DMS 273 (cell line): ENCODE measurements around the gene CAP1.
A peak's percentile ranks its signal among the peaks of the same experiment; 100 is the strongest.

Experiments
- DNase-seq: peaks from one replicate; lab custom pipeline; 2025; ENCODE audit not compliant: unreplicated experiment; lab: John Stamatoyannopoulos, UW

Gene CAP1

DNA sequence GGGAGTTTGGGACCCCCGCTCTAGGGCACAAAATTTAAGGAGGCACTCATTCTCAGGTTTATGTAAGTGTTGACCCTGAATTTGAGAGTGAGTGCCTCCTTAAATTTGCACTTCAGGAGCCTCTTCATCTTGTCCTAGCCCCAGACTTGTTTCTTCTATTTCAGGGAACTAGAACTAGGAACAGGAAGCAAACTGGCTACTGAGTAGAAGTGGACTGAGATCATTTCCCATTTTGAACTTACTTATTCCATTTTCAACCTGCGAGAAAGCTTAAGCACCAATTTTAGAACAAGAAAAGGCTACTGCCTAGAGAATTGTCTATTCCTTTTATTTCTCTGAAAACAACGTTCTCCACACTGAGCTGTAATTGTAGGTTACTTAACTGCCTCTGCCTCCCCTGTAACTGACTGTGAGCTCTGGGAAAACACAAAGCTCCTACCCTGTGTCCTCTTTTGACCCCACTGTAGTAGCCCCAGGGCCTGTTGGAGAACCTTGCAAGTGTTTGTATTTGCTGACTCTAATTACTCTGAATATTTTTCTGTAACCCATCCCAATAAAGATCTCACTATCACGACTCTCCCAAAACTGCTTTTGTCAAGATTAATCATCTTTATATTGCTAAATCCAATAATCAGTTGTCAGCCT, 54.1 kb downstream of the CAP1 start:
- no peak for DNase-seq

DNA sequence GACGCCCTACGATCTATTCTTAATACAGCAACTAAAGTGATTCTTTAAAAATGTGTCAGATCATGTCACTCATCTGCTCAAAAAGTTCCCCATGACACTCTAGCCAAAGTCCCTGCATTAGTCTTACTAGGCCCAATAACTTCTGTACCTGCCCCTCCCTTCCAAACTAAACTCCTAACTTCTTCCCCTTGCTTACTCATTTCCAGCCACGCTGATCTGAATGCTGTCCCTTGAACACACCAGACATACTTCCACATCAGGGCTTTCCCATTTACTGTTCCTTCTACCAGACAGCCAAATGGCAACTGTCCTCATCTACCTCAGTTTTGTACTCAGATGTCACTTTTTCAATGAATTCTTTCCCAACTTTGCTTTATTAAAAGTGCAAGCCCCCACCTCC, 55.3 kb downstream of the CAP1 start:
- DNase-seq: no peak

DNA sequence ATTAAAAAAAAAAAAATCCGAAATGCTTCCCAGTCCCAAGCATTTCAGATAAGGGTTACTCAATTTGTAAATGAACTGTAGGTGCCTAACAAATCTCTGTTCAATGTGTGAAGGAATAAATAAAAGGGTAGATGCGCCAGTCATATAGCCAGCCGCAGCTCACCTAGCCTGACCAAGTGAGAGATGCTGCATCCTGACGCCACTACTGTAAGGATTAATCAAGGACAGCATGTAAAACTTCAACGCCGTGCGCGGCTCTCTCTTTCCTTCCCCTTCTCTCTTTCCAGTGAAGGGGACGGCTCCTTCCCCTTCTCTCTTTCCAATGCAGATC, 56.1 kb downstream of the CAP1 start:
- no peak for DNase-seq

DNA sequence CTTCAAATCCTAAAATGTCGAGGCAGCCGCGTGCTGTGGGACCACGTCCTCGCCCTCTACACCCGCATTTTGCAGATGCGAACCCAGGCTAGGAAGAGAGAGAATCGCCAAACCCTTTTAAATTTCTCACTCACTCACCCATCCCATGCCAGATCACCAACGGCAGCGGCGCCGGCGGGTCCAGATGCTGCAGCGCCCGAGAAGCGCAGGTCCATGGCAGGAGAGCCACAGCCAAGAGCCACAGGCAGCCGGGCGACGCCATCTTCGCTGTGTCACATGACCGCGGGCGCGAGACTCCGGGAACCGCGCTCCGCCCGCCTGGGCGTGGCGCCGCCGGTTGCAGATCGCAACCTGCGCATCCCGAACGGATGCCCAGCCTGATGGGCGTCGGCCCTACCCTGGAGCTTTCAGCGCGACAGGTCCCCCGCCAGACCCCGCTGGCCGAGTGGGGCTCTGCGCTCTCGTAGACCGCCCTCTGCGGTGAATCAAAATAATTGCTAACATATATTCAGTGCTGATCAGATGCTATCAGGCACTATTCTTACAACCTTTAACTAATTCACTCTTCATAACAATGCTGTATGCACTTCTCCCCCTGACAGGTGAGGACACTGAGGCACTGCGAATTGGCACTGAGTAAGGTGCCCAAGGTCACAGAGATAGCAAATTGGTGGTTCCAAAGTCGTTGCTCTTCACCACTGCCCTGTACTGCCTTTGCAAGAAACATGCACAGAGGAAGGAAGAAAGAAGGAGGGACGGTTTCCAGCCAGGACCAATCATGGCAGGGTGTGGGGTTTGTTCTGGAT, 56.7 kb downstream of the CAP1 start, which contains the start of gene PPT1:
Gene PPT1, minus strand, starts transcription at position 276 of the 806 bp plus-strand sequence. Its CDS starts 14 bp downstream, at position 262.
- peak; percentile 100 for DNase-seq

DNA sequence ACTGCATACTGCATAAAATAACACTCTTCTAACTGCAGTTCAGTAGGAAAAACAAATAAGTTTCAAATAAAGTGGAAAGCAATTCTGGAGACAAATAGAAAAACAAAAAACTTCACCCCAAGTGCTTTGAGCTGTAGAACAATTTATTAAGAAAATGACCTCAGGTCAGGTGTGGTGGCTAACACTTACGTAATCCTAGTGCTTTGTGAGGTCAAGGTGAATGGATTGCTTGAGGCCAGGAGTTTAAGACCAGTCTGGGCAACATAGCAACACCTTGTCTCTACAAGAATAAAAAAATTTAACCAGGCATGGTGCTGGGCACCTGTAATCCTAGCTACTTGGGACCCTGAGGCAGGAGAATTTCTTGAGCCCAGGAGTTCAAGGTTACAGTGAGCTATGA, 61.5 kb downstream of the CAP1 start:
- no peak for DNase-seq

- DNase-seq: no peak
These were observed 62.4 kb downstream of the CAP1 start for GRCh38 chr1:40102896-40103295.

DNA sequence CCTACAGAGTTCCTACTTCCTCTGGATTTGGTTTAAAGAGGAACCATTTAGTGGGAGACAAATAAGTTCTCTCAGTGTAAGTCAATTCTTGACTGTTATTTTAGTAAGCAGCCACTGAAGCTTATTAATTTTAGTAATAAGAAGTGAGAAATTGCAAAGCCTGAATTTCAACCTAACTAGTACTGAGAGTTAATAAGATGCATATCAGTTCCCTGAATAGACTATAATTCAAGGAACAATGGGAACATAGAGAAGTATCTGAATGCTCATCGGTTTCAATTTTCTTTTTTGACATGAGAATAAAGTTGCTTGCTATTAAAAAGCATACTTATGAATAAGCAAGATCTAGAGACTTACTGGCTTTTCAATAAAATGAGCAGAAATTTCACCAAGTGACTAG, 64.5 kb downstream of the CAP1 start:
- no peak for DNase-seq

DNA sequence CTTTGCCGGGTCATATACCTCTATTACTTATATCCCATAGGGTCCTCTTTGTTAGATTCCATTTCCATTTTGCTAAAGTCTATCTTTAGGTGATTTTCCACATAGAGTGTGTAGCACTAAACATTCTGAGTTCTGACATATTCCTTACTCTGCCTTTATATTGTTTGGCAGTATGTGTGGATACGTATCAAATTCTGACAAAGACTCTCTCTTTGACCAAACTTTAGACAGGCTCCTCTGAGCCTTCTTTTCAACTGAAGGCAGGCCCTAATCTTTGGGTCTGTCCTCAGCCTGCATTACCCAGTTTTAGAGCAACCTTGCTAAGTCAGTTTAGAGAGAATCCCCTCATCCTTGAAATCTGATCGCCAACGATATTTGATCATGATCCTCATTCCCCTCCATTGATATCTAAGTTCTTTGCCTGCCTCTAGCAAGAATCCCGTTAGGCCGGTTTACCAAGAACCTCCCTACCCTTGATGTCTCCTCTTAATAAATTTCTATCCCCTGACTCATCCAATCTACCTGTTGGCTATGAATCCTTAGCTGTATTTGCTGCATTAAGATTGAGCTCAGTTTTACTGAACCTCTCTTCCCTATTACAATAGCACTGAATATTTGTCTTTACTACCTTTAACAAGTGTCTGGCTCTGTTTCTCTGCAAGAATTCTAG, 66.9 kb downstream of the CAP1 start:
- no peak for DNase-seq

- DNase-seq: no peak
These were observed 69.9 kb downstream of the CAP1 start for GRCh38 chr1:40110389-40110788.

GRCh38 chr1:40114400-40114799, 73.9 kb downstream of the CAP1 start:
- no peak for DNase-seq

DNA sequence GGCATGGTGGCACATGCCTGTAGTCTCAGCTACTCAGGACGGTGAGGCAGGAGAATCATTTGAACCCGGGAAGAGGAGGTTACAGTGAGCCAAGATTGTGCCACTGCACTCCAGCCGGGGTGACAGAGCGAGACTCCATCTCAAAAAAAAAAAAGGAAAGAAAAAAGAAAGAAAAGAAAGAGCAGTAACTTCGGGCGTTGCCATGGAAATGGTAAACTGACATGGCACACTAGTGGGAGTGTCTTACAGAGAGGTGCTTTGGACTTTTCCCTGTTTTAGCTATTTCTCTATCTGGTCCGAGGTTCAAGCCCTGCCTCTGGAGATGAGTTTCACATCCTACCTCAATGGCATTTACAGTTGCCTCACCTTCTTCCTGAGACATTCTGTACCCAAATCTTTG, 79.6 kb downstream of the CAP1 start:
- DNase-seq: no peak
